ENCODE measurements around the gene ABCC1.

ABCC1 gene

GRCh38 chr16:16042076-16042475, 92.7 kb downstream of the ABCC1 start:
- no peak for DNase-seq (ENCODE audit: low read depth in 2 of 2, low spot score in 1 of 2)

- no peak for DNase-seq (ENCODE audit: low read depth in 2 of 2, low spot score in 1 of 2)
These were observed 95.9 kb downstream of the ABCC1 start for GRCh38 chr16:16045296-16045695.

- DNase-seq (ENCODE audit: low read depth in 2 of 2, low spot score in 1 of 2) = no peak
These were observed 96.5 kb downstream of the ABCC1 start for GRCh38 chr16:16045879-16046278.

- DNase-seq (ENCODE audit: low read depth in 2 of 2, low spot score in 1 of 2) = no peak
These were observed 98.3 kb downstream of the ABCC1 start for GRCh38 chr16:16047761-16048160.

- DNase-seq (ENCODE audit: low read depth in 2 of 2, low spot score in 1 of 2) = no peak
These were observed 99.6 kb downstream of the ABCC1 start for GRCh38 chr16:16048904-16049582.

- DNase-seq (ENCODE audit: low read depth in 2 of 2, low spot score in 1 of 2) = no peak
These were observed 100.7 kb downstream of the ABCC1 start for GRCh38 chr16:16050106-16050505.

GRCh38 chr16:16051132-16051531, 101.7 kb downstream of the ABCC1 start:
- DNase-seq (ENCODE audit: low read depth in 2 of 2, low spot score in 1 of 2) = no peak

- no peak for DNase-seq (ENCODE audit: low read depth in 2 of 2, low spot score in 1 of 2)
These were observed 103.5 kb downstream of the ABCC1 start for GRCh38 chr16:16052916-16053315.

GRCh38 chr16:16057102-16057501, 107.7 kb downstream of the ABCC1 start:
- DNase-seq (ENCODE audit: low read depth in 2 of 2, low spot score in 1 of 2) = no peak

GRCh38 chr16:16059160-16059559, 109.7 kb downstream of the ABCC1 start:
- no peak for DNase-seq (ENCODE audit: low read depth in 2 of 2, low spot score in 1 of 2)

- DNase-seq (ENCODE audit: low read depth in 2 of 2, low spot score in 1 of 2) = no peak
These were observed 110.6 kb downstream of the ABCC1 start for GRCh38 chr16:16059895-16060590.

- DNase-seq (ENCODE audit: low read depth in 2 of 2, low spot score in 1 of 2) = no peak
These were observed 112.9 kb downstream of the ABCC1 start for GRCh38 chr16:16062023-16062937.

- no peak for DNase-seq (ENCODE audit: low read depth in 2 of 2, low spot score in 1 of 2)
These were observed 114.3 kb downstream of the ABCC1 start for GRCh38 chr16:16063683-16064082.

GRCh38 chr16:16064874-16065384, 115.5 kb downstream of the ABCC1 start:
- DNase-seq (ENCODE audit: low read depth in 2 of 2, low spot score in 1 of 2) = no peak

GRCh38 chr16:16067127-16067526, 117.7 kb downstream of the ABCC1 start:
- DNase-seq (ENCODE audit: low read depth in 2 of 2, low spot score in 1 of 2) = no peak

- no peak for DNase-seq (ENCODE audit: low read depth in 2 of 2, low spot score in 1 of 2)
These were observed 122.3 kb downstream of the ABCC1 start for GRCh38 chr16:16071631-16072244.

GRCh38 chr16:16073001-16073545, 123.7 kb downstream of the ABCC1 start:
- DNase-seq (ENCODE audit: low read depth in 2 of 2, low spot score in 1 of 2) = no peak

GRCh38 chr16:16073891-16074881, 124.8 kb downstream of the ABCC1 start:
- DNase-seq (ENCODE audit: low read depth in 2 of 2, low spot score in 1 of 2) = no peak
